CD4-positive, alpha-beta T cell (primary cell): ENCODE data around the gene BTNL9. TPM values are rescaled to one million over a fixed set of nuclear protein-coding genes. Genes with fewer than 3 reads are reported as not detected.
"Not testable (repeated sequence)": the region's sequence is repeated elsewhere in the genome, so short reads cannot be mapped to it uniquely, and the experiment has no call there.

Source experiments
- ATAC-seq: fragments of 200-7000 bp; cut with Tn5 transposase; one replicate; pipeline ENCODE4 v1.10.0; 2022; ENCODE audit warnings: mild to moderate bottlenecking; ENCODE audit not compliant: poor library complexity
- CTCF ChIA-PET: fragments of 350-600 bp; sonication (Branson Sonifier 250); formaldehyde crosslinking; loops from one replicate; lab custom pipeline; 2021; ENCODE audit warnings: antibody characterized with exemption, inconsistent platforms; lab: Charles Lee
- POLR2A ChIA-PET: fragments of 350-600 bp; sonication (Branson Sonifier 250); formaldehyde crosslinking; loops from one replicate; lab custom pipeline; 2021; ENCODE audit warnings: antibody characterized with exemption, inconsistent platforms; lab: Charles Lee
- DNase-seq, 14 experiments: peaks; one replicate each; pipeline ENCODE4 v3.0.0-alpha.2; 2013 to 2020; ENCODE audit warnings: mixed read lengths in 2 of 14
- H3K27ac ChIP-seq, 2 donors: one replicate each; pipeline versions ENCODE4 v1.5.1 to v1.7.0; 2013; ENCODE audit warnings: low read length in 2 of 2, low read depth in 1 of 2, mild to moderate bottlenecking in 1 of 2
- H3K27me3 ChIP-seq, 2 experiments: 1 replicate in 1 of 2; 2 replicates in 1 of 2; pipeline versions ENCODE4 v1.6.1 to v1.7.0; 2013; ENCODE audit warnings: low read length in 2 of 2, control low read depth in 1 of 2, mild to moderate bottlenecking in 1 of 2, moderate library complexity in 1 of 2; ENCODE audit not compliant: insufficient read depth in 2 of 2, control insufficient read depth in 1 of 2
- H3K36me3 ChIP-seq: one replicate; pipeline ENCODE4 v1.6.1; 2013; ENCODE audit warnings: low read length, control low read depth; ENCODE audit not compliant: insufficient read depth
- H3K4me1 ChIP-seq: one replicate; pipeline ENCODE4 v1.6.1; 2013; ENCODE audit warnings: low read length, control low read depth; ENCODE audit not compliant: insufficient read depth
- H3K4me3 ChIP-seq: one replicate; pipeline ENCODE4 v1.5.1; 2013; ENCODE audit warnings: mild to moderate bottlenecking, low read length, moderate library complexity
- H3K9me3 ChIP-seq, 2 experiments: 1 replicate in 1 of 2; 2 replicates in 1 of 2; pipeline versions ENCODE4 v1.6.1 to v1.7.0; 2013; ENCODE audit warnings: low read length in 2 of 2, mild to moderate bottlenecking in 2 of 2, control low read depth in 1 of 2, moderate library complexity in 1 of 2; ENCODE audit not compliant: control insufficient read depth in 1 of 2, insufficient read depth in 1 of 2
- H3K27ac Mint-ChIP-seq: one replicate; pipeline ENCODE4 v1.8.0; 2020; ENCODE audit warnings: mixed read lengths
- H3K27me3 Mint-ChIP-seq: one replicate; pipeline ENCODE4 v1.8.0; 2021; ENCODE audit warnings: mixed read lengths
- H3K36me3 Mint-ChIP-seq: one replicate; pipeline ENCODE4 v1.8.0; 2021; ENCODE audit warnings: low read depth, mixed read lengths
- H3K4me1 Mint-ChIP-seq: one replicate; pipeline ENCODE4 v1.8.0; 2021; ENCODE audit warnings: low read depth, mixed read lengths
- H3K4me3 Mint-ChIP-seq: one replicate; pipeline ENCODE4 v1.8.0; 2020; ENCODE audit warnings: mild to moderate bottlenecking, mixed read lengths
- H3K9me3 Mint-ChIP-seq: one replicate; pipeline ENCODE4 v1.8.0; 2020; ENCODE audit warnings: mixed read lengths
- intact Hi-C, 2 experiments: fragments of 100-400 bp; cut with DNase I in 1 of 2; cut with micrococcal nuclease in 1 of 2; formaldehyde crosslinking; loops; one replicate each; pipeline versions ENCODE4 v1.15.1 to v1.9.0; 2023 to 2025; cut with DNase I, micrococcal nuclease
- total RNA-seq, 174 experiments: library from RNA in 2 of 174; stranded (reverse) in 2 of 174; gene quantifications; one replicate each; pipeline ENCODE4 v1.2.3 and lab custom pipeline; 2021 to 2026
- TF ChIP-seq, protein P1 (sequence below): fragments of 200-600 bp; IDR thresholded peaks from one replicate; pipeline ENCODE4 v1.8.0; 2022; ENCODE audit warnings: antibody characterized with exemption, mild to moderate bottlenecking

BTNL9 gene
- total RNA-seq, 2 experiments from 2014 or later = not detected

DNA sequence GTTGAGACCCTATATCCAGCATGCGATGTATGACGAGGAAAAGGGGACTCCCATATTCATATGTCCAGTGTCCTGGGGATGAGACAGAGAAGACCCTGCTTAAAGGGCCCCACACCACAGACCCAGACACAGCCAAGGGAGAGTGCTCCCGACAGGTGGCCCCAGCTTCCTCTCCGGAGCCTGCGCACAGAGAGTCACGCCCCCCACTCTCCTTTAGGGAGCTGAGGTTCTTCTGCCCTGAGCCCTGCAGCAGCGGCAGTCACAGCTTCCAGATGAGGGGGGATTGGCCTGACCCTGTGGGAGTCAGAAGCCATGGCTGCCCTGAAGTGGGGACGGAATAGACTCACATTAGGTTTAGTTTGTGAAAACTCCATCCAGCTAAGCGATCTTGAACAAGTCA is 34.3 kb upstream of the BTNL9 start:
- Mint-ChIP-seq H3K27me3 (peaks cover 29% of the 10 kb centered on the region), H3K4me3 (no peak overlapping the region), H3K27ac (no peak overlapping the region), H3K9me3 (no peaks in the 10 kb centered on the region), H3K4me1 (no peaks in the 10 kb centered on the region), H3K36me3 (no peaks in the 10 kb centered on the region)
- H3K4me3 ChIP-seq = no peak overlapping the region
- H3K36me3 ChIP-seq = no peaks in the 10 kb centered on the region
- ChIA-PET POLR2A (no interaction called here), CTCF (no interaction called here)
- intact Hi-C loops = no loop called here
- H3K27ac ChIP-seq = no peak overlapping the region
- ATAC-seq (no peak), DNase-seq (no peak)
- peaks cover 13 to 19% of the 10 kb centered on the region in 2 experiments for H3K27me3 ChIP-seq
- H3K4me1 ChIP-seq = no peaks in the 10 kb centered on the region
- TF ChIP-seq, protein P1, sequence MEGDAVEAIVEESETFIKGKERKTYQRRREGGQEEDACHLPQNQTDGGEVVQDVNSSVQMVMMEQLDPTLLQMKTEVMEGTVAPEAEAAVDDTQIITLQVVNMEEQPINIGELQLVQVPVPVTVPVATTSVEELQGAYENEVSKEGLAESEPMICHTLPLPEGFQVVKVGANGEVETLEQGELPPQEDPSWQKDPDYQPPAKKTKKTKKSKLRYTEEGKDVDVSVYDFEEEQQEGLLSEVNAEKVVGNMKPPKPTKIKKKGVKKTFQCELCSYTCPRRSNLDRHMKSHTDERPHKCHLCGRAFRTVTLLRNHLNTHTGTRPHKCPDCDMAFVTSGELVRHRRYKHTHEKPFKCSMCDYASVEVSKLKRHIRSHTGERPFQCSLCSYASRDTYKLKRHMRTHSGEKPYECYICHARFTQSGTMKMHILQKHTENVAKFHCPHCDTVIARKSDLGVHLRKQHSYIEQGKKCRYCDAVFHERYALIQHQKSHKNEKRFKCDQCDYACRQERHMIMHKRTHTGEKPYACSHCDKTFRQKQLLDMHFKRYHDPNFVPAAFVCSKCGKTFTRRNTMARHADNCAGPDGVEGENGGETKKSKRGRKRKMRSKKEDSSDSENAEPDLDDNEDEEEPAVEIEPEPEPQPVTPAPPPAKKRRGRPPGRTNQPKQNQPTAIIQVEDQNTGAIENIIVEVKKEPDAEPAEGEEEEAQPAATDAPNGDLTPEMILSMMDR = no peak
- H3K9me3 ChIP-seq = no peaks in the 10 kb centered on the region

DNA sequence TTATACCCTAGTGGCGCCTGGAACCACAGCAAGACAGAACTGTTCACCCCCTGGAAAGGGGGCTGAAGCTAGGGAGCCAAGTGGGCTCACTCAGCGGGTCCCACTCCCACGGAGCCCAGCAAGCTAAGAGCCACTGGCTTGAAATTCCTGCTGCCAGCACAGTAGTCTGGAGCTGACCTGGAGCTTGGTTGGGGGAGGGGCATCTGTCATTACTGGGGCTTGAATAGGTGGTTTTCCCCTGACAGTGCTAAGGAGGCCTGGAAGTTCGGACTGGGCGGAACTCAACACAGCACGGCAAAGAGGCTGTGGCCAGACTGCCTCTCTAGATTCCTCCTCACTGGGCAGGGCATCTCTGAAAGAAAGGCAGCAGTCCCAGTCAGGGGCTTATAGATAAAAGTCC is 31.9 kb upstream of the BTNL9 start:
- Histone ChIP-seq H3K36me3 (no peaks in the 10 kb centered on the region), H3K27me3 (peaks cover 18 to 19% of the 10 kb centered on the region in 2 experiments), H3K4me3 (no peak overlapping the region), H3K4me1 (no peaks in the 10 kb centered on the region), H3K27ac (no peak overlapping the region), H3K9me3 (no peaks in the 10 kb centered on the region)
- POLR2A ChIA-PET = no interaction called here
- Mint-ChIP-seq H3K4me1 (no peaks in the 10 kb centered on the region), H3K36me3 (no peaks in the 10 kb centered on the region), H3K27me3 (peaks cover 41% of the 10 kb centered on the region), H3K27ac (no peak overlapping the region), H3K9me3 (no peaks in the 10 kb centered on the region), H3K4me3 (no peak overlapping the region)
- CTCF ChIA-PET = no interaction called here
- DNase-seq = no peak
- TF ChIP-seq, protein P1 = no peak
- ATAC-seq = no peak
- intact Hi-C loops = no loop called here

DNA sequence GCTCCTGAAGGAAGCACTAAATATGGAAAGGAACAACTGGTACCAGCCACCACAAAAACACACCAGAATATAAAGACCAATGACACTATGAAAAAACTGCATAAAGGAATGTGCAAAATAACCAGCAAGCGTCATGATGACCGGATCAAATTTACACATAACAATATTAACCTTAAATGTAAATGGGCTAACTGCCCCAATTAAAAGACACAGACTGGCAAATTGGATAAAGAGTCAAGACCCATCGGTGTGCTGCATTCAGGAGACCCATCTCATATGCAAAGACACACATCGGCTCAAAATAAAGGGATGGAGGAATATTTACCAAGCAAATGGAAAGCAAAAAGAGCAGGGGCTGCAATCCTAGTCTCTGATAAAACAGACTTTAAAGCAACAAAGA is 30.0 kb upstream of the BTNL9 start:
- H3K27ac Mint-ChIP-seq = not testable (repeated sequence)

GRCh38 chr5:181014654-181015053 is 25.4 kb upstream of the BTNL9 start:
- DNase-seq, H3K36me3 Mint-ChIP-seq, H3K4me3 Mint-ChIP-seq, H3K9me3 Mint-ChIP-seq, H3K36me3 ChIP-seq, H3K9me3 ChIP-seq, POLR2A ChIA-PET, CTCF ChIA-PET, H3K4me1 ChIP-seq, ATAC-seq, H3K27me3 ChIP-seq, intact Hi-C loops, H3K4me3 ChIP-seq, H3K4me1 Mint-ChIP-seq, H3K27ac ChIP-seq, H3K27ac Mint-ChIP-seq: not testable (repeated sequence)
- H3K27me3 Mint-ChIP-seq = peaks cover 37% of the 10 kb centered on the region

More for the DNA sequence above, 30.0 kb upstream of the BTNL9 start:
- intact Hi-C loops, H3K4me1 ChIP-seq, H3K27ac ChIP-seq, DNase-seq, H3K36me3 ChIP-seq, H3K4me3 ChIP-seq, H3K4me3 Mint-ChIP-seq, H3K9me3 Mint-ChIP-seq, H3K36me3 Mint-ChIP-seq, ATAC-seq, H3K4me1 Mint-ChIP-seq, CTCF ChIA-PET, H3K9me3 ChIP-seq: not testable (repeated sequence)
- H3K27me3 Mint-ChIP-seq = peaks cover 41% of the 10 kb centered on the region
- POLR2A ChIA-PET = interaction anchor here (0.6 kb wide), 1 partner anchor 36 kb away, joined by 3 read pairs; no protein-coding TSS in a partner anchor
- peaks cover 14 to 15% of the 10 kb centered on the region in 2 experiments for H3K27me3 ChIP-seq

GRCh38 chr5:181017448-181017847 is 22.6 kb upstream of the BTNL9 start:
- intact Hi-C loops, POLR2A ChIA-PET: not testable (repeated sequence)
- peaks cover 12 to 17% of the 10 kb centered on the region in 2 experiments for H3K9me3 ChIP-seq

More at GRCh38 chr5:181017448-181017847, 22.6 kb upstream of the BTNL9 start:
- H3K27ac Mint-ChIP-seq, H3K4me1 ChIP-seq, ATAC-seq, H3K4me3 Mint-ChIP-seq, DNase-seq, H3K4me3 ChIP-seq, H3K36me3 ChIP-seq, H3K27ac ChIP-seq, CTCF ChIA-PET, H3K4me1 Mint-ChIP-seq, H3K36me3 Mint-ChIP-seq, H3K27me3 ChIP-seq: not testable (repeated sequence)
- Mint-ChIP-seq H3K27me3 (peaks cover 37% of the 10 kb centered on the region), H3K9me3 (peaks cover 11% of the 10 kb centered on the region)
